Endometrium (tissue), 2 donors: Measurements from ENCODE around the gene CERS3.

Source experiments
- FAIRE-seq: peaks from 2 replicates; lab custom pipeline; 2012; peaks lifted over from hg19 to GRCh38; lab: Jason Lieb, UNC
- donor health status: control.
- donor health status: control.

Gene CERS3

GRCh38 chr15:100383302-100384107 lies 145.2 kb downstream of the CERS3 start:
- no peak for FAIRE-seq

GRCh38 chr15:100373942-100374341 lies 154.8 kb downstream of the CERS3 start:
- no peak for FAIRE-seq

- FAIRE-seq = no peak
Measured at GRCh38 chr15:100373120-100373896, 155.4 kb downstream of the CERS3 start.

GRCh38 chr15:100372739-100373119 lies 156.0 kb downstream of the CERS3 start:
- no peak for FAIRE-seq

- FAIRE-seq = no peak
Measured at GRCh38 chr15:100355342-100355741, 173.4 kb downstream of the CERS3 start.

- no peak for FAIRE-seq
Measured at GRCh38 chr15:100353449-100353848, 175.3 kb downstream of the CERS3 start.

DNA sequence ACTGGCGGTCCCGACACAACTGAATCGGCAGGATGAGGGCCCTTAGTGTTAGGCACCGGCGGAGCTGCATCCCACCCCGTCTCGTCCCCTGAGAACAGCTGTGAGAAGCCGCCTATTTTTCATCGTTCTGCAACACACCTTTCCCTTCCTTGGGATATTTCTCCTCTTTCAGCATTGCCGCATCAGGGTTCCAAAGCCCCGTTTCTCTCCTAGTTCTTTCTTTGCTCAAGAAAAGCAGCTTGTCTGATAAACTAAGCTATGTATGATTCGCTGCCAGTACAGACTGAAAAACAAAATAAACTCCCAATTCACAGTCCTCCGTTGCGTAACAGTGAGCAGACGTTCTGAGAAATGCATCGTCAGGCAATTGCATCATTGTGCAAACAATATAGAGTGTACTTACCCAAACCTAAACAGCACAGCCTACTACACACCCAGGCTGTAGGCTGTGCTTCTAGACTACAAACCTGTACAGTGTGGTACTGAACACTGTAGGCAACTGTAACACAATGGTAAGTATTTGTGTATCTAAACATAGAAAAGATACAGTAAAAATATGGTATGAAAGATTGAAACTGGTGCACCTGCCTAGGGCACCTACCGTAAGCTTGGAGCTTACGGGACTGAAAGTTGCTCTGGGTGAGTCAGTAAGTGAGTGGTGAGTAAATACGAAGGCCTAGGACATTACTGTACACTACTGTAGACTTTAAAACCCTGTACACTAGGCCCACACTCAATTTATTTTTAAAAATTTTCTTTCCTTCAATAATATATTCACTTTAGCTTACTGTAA lies 178.1 kb downstream of the CERS3 start:
- no peak for FAIRE-seq
